SK-N-SH treated with all-trans-retinoic acid at 6 μM for 48 hours (cell line): ENCODE measurements around the gene MVB12B.

Experiments used
- ATAC-seq: fragments of 200-7000 bp; cut with Tn5 transposase; 3 replicates; pipeline ENCODE4 v1.9.1; 2020; ENCODE audit warnings: mild to moderate bottlenecking, moderate library complexity
- ARNTL ChIP-seq: fragments of 450-650 bp; formaldehyde crosslinking; IDR thresholded peaks from 2 replicates; pipeline ENCODE4 v1.5.0; 2020; ENCODE audit warnings: low read depth, mild to moderate bottlenecking, moderate library complexity, borderline replicate concordance
- BACH2 ChIP-seq: fragments of 250-450 bp; sonication (Bioruptor Pico); IDR thresholded peaks from 2 replicates; pipeline ENCODE4 v1.9.0; 2021; ENCODE audit warnings: mild to moderate bottlenecking, borderline replicate concordance
- CREB5 ChIP-seq: fragments of 250-450 bp; sonication (Bioruptor Pico); IDR thresholded peaks from 2 replicates; pipeline ENCODE4 v1.5.1; 2020; ENCODE audit warnings: low read depth, mild to moderate bottlenecking, moderate library complexity
- CSDC2 ChIP-seq: fragments of 250-450 bp; sonication (Bioruptor Pico); IDR thresholded peaks from 2 replicates; pipeline ENCODE4 v1.5.0; 2020; ENCODE audit warnings: mild to moderate bottlenecking, moderate library complexity
- CSRNP3 ChIP-seq: fragments of 250-450 bp; sonication (Bioruptor Pico); IDR thresholded peaks from 2 replicates; pipeline ENCODE4 v1.5.1; 2021; ENCODE audit warnings: mild to moderate bottlenecking, moderate library complexity
- ESRRG ChIP-seq: fragments of 250-450 bp; sonication (Bioruptor Pico); IDR thresholded peaks from 2 replicates; pipeline ENCODE4 v1.6.1; 2021; ENCODE audit warnings: mild to moderate bottlenecking
- GLIS3 ChIP-seq: fragments of 250-450 bp; sonication (Bioruptor Pico); IDR thresholded peaks from 2 replicates; pipeline ENCODE4 v1.5.0; 2020; ENCODE audit warnings: mild to moderate bottlenecking, moderate library complexity
- ISL1 ChIP-seq: fragments of 250-450 bp; sonication (Bioruptor Pico); IDR thresholded peaks from 2 replicates; pipeline ENCODE4 v2.1.2; 2022; ENCODE audit warnings: mild to moderate bottlenecking, moderate library complexity
- OSR1 ChIP-seq: fragments of 250-450 bp; sonication (Bioruptor Pico); IDR thresholded peaks from 2 replicates; pipeline ENCODE4 v1.8.0; 2022; ENCODE audit warnings: moderate library complexity, mild to moderate bottlenecking, inconsistent platforms
- PATZ1 ChIP-seq: fragments of 250-450 bp; sonication (Bioruptor Pico); IDR thresholded peaks from 2 replicates; pipeline ENCODE4 v1.8.0; 2020; ENCODE audit warnings: mild to moderate bottlenecking, moderate library complexity, borderline replicate concordance
- POU6F1 ChIP-seq: fragments of 250-450 bp; sonication (Bioruptor Pico); IDR thresholded peaks from 2 replicates; pipeline ENCODE4 v1.8.0; 2021; ENCODE audit warnings: low read depth, mild to moderate bottlenecking, moderate library complexity, borderline replicate concordance
- PPARA ChIP-seq: fragments of 250-450 bp; sonication (Bioruptor Pico); IDR thresholded peaks from 2 replicates; pipeline ENCODE4 v1.5.0; 2020; ENCODE audit warnings: mild to moderate bottlenecking, borderline replicate concordance
- RARB ChIP-seq: fragments of 250-450 bp; sonication (Bioruptor Pico); IDR thresholded peaks from 2 replicates; pipeline ENCODE4 v1.8.0; 2021; ENCODE audit warnings: mild to moderate bottlenecking, moderate library complexity
- SNAI2 ChIP-seq: fragments of 250-450 bp; sonication (Bioruptor Pico); IDR thresholded peaks from 2 replicates; pipeline ENCODE4 v1.5.0; 2020; ENCODE audit warnings: mild to moderate bottlenecking, moderate library complexity
- TCF4 ChIP-seq: fragments of 250-450 bp; sonication (Bioruptor Pico); IDR thresholded peaks from 2 replicates; pipeline ENCODE4 v1.8.0; 2021; ENCODE audit warnings: mild to moderate bottlenecking, moderate library complexity, borderline replicate concordance
- TOX ChIP-seq: fragments of 250-450 bp; sonication (Bioruptor Pico); IDR thresholded peaks from 2 replicates; pipeline ENCODE4 v1.8.0; 2021; ENCODE audit warnings: mild to moderate bottlenecking, moderate library complexity, borderline replicate concordance
- TSHZ2 ChIP-seq: fragments of 250-450 bp; sonication (Bioruptor Pico); IDR thresholded peaks from 2 replicates; pipeline ENCODE4 v1.5.0; 2020; ENCODE audit warnings: mild to moderate bottlenecking, moderate library complexity
- ZC3H10 ChIP-seq: fragments of 250-450 bp; sonication (Bioruptor Pico); IDR thresholded peaks from 2 replicates; pipeline ENCODE4 v1.5.1; 2021; ENCODE audit warnings: mild to moderate bottlenecking, moderate library complexity
- ZFP30 ChIP-seq: fragments of 450-650 bp; formaldehyde crosslinking; IDR thresholded peaks from 2 replicates; pipeline ENCODE4 v1.5.0; 2022; ENCODE audit warnings: mild to moderate bottlenecking, moderate library complexity
- ZNF70 ChIP-seq: fragments of 450-650 bp; formaldehyde crosslinking; IDR thresholded peaks from 2 replicates; pipeline ENCODE4 v1.5.0; 2020; ENCODE audit warnings: mild to moderate bottlenecking, moderate library complexity
- ZNF8 ChIP-seq: fragments of 450-650 bp; formaldehyde crosslinking; IDR thresholded peaks from 2 replicates; pipeline ENCODE4 v1.5.0; 2020; ENCODE audit warnings: mild to moderate bottlenecking, moderate library complexity

Gene MVB12B

GRCh38 chr9:126298063-126298801, 28.4 kb upstream of the MVB12B start:
- TF ChIP-seq ZNF70 (CRISPR knock-in tag) (no peak), TOX (CRISPR knock-in tag) (no peak), ZFP30 (CRISPR knock-in tag) (no peak), SNAI2 (CRISPR knock-in tag) (no peak), BACH2 (CRISPR knock-in tag) (no peak), RARB (CRISPR knock-in tag) (no peak)
- ATAC-seq = no peak

- TF ChIP-seq TCF4 (CRISPR knock-in tag) (no peak), ARNTL (CRISPR knock-in tag) (no peak), ZC3H10 (CRISPR knock-in tag) (no peak), CREB5 (CRISPR knock-in tag) (no peak), ZNF70 (CRISPR knock-in tag) (no peak), GLIS3 (CRISPR knock-in tag) (no peak), TOX (CRISPR knock-in tag) (no peak), PATZ1 (CRISPR knock-in tag) (no peak), SNAI2 (CRISPR knock-in tag) (no peak), ZNF8 (CRISPR knock-in tag) (no peak), CSRNP3 (CRISPR knock-in tag) (no peak), PPARA (CRISPR knock-in tag) (no peak), ISL1 (CRISPR knock-in tag) (no peak), ZFP30 (CRISPR knock-in tag) (no peak), OSR1 (no peak), RARB (CRISPR knock-in tag) (no peak), ESRRG (no peak)
- no peak for ATAC-seq
Observed at GRCh38 chr9:126299706-126300276, 26.8 kb upstream of the MVB12B start.

GRCh38 chr9:126301196-126301595, 25.4 kb upstream of the MVB12B start:
- no peak for ATAC-seq
- TF ChIP-seq ESRRG (no peak), ZNF70 (CRISPR knock-in tag) (no peak), ZC3H10 (CRISPR knock-in tag) (no peak), RARB (CRISPR knock-in tag) (no peak), PATZ1 (CRISPR knock-in tag) (no peak), CSDC2 (CRISPR knock-in tag) (no peak), ARNTL (CRISPR knock-in tag) (no peak)

- no peak for TF ChIP-seq TSHZ2
- no peak for TF ChIP-seq ISL1 (CRISPR knock-in tag)
- no peak for TF ChIP-seq POU6F1 (CRISPR knock-in tag)
- no peak for TF ChIP-seq ZNF8 (CRISPR knock-in tag)
- TF ChIP-seq GLIS3 (CRISPR knock-in tag) = no peak
- peak; percentile 93 for ATAC-seq
Observed at GRCh38 chr9:126301985-126302603, 24.5 kb upstream of the MVB12B start.
